ENCODE data around the gene TIMD4. TPM values are rescaled to one million over a fixed set of nuclear protein-coding genes. Genes with fewer than 3 reads are reported as not detected.

Gene TIMD4
- total and polyA plus RNA-seq, 2 experiments from 2014 or later, result not detected

DNA sequence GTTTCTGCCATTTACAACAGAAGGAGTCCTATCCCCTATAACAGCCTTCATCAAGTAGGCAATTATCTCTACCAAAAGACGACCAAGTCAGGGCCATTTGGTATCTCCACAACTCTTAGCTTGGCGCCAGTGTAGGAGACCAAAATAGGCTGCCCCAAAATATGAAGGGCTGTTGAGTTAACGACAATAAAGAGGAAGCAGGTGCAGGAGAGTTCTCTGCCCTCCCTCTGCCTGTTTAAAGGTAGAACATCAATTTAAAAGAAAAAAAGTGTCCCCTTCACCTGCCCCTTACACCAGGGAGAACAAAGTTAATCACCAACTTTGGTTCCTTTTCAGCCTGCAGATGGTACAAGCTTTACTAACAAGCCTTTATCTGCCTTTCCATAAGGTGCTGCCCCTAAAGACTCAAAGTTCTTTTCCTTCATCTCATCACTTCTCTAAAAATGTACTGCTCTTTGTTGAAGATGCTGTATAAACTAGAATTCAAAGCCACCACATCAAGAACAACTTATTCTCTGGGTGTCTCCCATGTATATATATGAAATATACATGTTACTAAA is 79.6 kb downstream of the TIMD4 start:
- Mint-ChIP-seq H3K36me3 (ENCODE audit: low read depth) (no peaks in the 10 kb centered on the region), H3K9me3 (no peaks in the 10 kb centered on the region), H3K27ac (no peak overlapping the region), H3K4me1 (no peaks in the 10 kb centered on the region), H3K27me3 (ENCODE audit: insufficient read depth, low read depth, poor library complexity) (no peaks in the 10 kb centered on the region), H3K4me3 (no peak overlapping the region)
- no peak overlapping the region for H3K4me2 ChIP-seq
- H2AFZ ChIP-seq, result peak overlapping the region; percentile 47; the same call in 1 of the 2 replicates
- peaks cover 7% of the 10 kb centered on the region for H3K9me2 ChIP-seq (ENCODE audit: insufficient read depth)
- ATAC-seq, result no peak
- H3K36me3 ChIP-seq (ENCODE audit: insufficient read depth), result no peaks in the 10 kb centered on the region
- no peaks in the 10 kb centered on the region for H3K27me3 ChIP-seq (ENCODE audit: insufficient read depth)
- TF ChIP-seq, protein P1, sequence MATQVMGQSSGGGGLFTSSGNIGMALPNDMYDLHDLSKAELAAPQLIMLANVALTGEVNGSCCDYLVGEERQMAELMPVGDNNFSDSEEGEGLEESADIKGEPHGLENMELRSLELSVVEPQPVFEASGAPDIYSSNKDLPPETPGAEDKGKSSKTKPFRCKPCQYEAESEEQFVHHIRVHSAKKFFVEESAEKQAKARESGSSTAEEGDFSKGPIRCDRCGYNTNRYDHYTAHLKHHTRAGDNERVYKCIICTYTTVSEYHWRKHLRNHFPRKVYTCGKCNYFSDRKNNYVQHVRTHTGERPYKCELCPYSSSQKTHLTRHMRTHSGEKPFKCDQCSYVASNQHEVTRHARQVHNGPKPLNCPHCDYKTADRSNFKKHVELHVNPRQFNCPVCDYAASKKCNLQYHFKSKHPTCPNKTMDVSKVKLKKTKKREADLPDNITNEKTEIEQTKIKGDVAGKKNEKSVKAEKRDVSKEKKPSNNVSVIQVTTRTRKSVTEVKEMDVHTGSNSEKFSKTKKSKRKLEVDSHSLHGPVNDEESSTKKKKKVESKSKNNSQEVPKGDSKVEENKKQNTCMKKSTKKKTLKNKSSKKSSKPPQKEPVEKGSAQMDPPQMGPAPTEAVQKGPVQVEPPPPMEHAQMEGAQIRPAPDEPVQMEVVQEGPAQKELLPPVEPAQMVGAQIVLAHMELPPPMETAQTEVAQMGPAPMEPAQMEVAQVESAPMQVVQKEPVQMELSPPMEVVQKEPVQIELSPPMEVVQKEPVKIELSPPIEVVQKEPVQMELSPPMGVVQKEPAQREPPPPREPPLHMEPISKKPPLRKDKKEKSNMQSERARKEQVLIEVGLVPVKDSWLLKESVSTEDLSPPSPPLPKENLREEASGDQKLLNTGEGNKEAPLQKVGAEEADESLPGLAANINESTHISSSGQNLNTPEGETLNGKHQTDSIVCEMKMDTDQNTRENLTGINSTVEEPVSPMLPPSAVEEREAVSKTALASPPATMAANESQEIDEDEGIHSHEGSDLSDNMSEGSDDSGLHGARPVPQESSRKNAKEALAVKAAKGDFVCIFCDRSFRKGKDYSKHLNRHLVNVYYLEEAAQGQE (IDR thresholded peaks at IDR 0.05; ENCODE audit: unreplicated experiment), result no peak
- TF ChIP-seq EZH2phosphoT487 (IDR thresholded peaks at IDR 0.05; ENCODE audit: unreplicated experiment) (no peak), ZNF331 (CRISPR knock-in tag; IDR thresholded peaks at IDR 0.05; ENCODE audit: low read depth) (no peak), CREB1 (CRISPR knock-in tag; IDR thresholded peaks at IDR 0.05; ENCODE audit: low read depth) (no peak), POLR2AphosphoS5 (IDR thresholded peaks at IDR 0.05; ENCODE audit: low read depth) (no peak), NANOG (IDR thresholded peaks at IDR 0.05; ENCODE audit: borderline replicate concordance) (no peak), EZH2 (IDR thresholded peaks at IDR 0.05; ENCODE audit: low read depth, unreplicated experiment) (no peak), STAT1 (IDR thresholded peaks at IDR 0.05; ENCODE audit: unreplicated experiment) (no peak), JUNB (IDR thresholded peaks at IDR 0.05; ENCODE audit: unreplicated experiment) (no peak), ZNF114 (CRISPR knock-in tag; IDR thresholded peaks at IDR 0.05) (no peak)
- TF ChIP-seq, protein P2, sequence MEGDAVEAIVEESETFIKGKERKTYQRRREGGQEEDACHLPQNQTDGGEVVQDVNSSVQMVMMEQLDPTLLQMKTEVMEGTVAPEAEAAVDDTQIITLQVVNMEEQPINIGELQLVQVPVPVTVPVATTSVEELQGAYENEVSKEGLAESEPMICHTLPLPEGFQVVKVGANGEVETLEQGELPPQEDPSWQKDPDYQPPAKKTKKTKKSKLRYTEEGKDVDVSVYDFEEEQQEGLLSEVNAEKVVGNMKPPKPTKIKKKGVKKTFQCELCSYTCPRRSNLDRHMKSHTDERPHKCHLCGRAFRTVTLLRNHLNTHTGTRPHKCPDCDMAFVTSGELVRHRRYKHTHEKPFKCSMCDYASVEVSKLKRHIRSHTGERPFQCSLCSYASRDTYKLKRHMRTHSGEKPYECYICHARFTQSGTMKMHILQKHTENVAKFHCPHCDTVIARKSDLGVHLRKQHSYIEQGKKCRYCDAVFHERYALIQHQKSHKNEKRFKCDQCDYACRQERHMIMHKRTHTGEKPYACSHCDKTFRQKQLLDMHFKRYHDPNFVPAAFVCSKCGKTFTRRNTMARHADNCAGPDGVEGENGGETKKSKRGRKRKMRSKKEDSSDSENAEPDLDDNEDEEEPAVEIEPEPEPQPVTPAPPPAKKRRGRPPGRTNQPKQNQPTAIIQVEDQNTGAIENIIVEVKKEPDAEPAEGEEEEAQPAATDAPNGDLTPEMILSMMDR (conservative IDR thresholded peaks at IDR 0.05; ENCODE audit: low read depth in 2 of 2), result no peak
- TF ChIP-seq, protein P3, sequence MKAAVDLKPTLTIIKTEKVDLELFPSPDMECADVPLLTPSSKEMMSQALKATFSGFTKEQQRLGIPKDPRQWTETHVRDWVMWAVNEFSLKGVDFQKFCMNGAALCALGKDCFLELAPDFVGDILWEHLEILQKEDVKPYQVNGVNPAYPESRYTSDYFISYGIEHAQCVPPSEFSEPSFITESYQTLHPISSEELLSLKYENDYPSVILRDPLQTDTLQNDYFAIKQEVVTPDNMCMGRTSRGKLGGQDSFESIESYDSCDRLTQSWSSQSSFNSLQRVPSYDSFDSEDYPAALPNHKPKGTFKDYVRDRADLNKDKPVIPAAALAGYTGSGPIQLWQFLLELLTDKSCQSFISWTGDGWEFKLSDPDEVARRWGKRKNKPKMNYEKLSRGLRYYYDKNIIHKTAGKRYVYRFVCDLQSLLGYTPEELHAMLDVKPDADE (IDR thresholded peaks at IDR 0.05), result no peak
- TF ChIP-seq, protein P4, sequence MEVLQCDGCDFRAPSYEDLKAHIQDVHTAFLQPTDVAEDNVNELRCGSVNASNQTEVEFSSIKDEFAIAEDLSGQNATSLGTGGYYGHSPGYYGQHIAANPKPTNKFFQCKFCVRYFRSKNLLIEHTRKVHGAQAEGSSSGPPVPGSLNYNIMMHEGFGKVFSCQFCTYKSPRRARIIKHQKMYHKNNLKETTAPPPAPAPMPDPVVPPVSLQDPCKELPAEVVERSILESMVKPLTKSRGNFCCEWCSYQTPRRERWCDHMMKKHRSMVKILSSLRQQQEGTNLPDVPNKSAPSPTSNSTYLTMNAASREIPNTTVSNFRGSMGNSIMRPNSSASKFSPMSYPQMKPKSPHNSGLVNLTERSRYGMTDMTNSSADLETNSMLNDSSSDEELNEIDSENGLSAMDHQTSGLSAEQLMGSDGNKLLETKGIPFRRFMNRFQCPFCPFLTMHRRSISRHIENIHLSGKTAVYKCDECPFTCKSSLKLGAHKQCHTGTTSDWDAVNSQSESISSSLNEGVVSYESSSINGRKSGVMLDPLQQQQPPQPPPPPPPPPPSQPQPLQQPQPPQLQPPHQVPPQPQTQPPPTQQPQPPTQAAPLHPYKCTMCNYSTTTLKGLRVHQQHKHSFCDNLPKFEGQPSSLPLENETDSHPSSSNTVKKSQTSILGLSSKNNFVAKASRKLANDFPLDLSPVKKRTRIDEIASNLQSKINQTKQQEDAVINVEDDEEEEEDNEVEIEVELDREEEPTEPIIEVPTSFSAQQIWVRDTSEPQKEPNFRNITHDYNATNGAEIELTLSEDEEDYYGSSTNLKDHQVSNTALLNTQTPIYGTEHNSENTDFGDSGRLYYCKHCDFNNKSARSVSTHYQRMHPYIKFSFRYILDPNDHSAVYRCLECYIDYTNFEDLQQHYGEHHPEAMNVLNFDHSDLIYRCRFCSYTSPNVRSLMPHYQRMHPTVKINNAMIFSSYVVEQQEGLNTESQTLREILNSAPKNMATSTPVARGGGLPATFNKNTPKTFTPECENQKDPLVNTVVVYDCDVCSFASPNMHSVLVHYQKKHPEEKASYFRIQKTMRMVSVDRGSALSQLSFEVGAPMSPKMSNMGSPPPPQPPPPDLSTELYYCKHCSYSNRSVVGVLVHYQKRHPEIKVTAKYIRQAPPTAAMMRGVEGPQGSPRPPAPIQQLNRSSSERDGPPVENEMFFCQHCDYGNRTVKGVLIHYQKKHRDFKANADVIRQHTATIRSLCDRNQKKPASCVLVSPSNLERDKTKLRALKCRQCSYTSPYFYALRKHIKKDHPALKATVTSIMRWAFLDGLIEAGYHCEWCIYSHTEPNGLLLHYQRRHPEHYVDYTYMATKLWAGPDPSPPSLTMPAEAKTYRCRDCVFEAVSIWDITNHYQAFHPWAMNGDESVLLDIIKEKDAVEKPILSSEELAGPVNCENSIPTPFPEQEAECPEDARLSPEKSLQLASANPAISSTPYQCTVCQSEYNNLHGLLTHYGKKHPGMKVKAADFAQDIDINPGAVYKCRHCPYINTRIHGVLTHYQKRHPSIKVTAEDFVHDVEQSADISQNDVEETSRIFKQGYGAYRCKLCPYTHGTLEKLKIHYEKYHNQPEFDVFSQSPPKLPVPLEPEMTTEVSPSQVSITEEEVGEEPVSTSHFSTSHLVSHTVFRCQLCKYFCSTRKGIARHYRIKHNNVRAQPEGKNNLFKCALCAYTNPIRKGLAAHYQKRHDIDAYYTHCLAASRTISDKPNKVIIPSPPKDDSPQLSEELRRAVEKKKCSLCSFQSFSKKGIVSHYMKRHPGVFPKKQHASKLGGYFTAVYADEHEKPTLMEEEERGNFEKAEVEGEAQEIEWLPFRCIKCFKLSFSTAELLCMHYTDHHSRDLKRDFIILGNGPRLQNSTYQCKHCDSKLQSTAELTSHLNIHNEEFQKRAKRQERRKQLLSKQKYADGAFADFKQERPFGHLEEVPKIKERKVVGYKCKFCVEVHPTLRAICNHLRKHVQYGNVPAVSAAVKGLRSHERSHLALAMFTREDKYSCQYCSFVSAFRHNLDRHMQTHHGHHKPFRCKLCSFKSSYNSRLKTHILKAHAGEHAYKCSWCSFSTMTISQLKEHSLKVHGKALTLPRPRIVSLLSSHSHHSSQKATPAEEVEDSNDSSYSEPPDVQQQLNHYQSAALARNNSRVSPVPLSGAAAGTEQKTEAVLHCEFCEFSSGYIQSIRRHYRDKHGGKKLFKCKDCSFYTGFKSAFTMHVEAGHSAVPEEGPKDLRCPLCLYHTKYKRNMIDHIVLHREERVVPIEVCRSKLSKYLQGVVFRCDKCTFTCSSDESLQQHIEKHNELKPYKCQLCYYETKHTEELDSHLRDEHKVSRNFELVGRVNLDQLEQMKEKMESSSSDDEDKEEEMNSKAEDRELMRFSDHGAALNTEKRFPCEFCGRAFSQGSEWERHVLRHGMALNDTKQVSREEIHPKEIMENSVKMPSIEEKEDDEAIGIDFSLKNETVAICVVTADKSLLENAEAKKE (CRISPR knock-in tag; IDR thresholded peaks at IDR 0.05), result no peak
- H3F3A ChIP-seq (replicated peaks; ENCODE audit: low read depth), result no peaks in the 10 kb centered on the region
- H3K79me2 ChIP-seq (replicated peaks; ENCODE audit: insufficient read depth), result no peaks in the 10 kb centered on the region
- DNase-seq (ENCODE audit: low spot score), result no peak
- no peaks in the 10 kb centered on the region for H3K4me1 ChIP-seq (ENCODE audit: insufficient read depth)
- no peaks in the 10 kb centered on the region for H4K20me1 ChIP-seq (replicated peaks; ENCODE audit: insufficient read depth)
- H3K27ac ChIP-seq (ENCODE audit: low read depth), result no peak overlapping the region
- no peak overlapping the region for H3K4me3 ChIP-seq
